Activated CD8-positive, alpha-beta memory T cell treated with anti-CD3 and anti-CD28 coated beads, Interleukin-2, amount 50 U/mL, for 4 hours (primary cell): ENCODE measurements around the gene UBE2O.

Source experiments
- DNase-seq: peaks from one replicate; pipeline ENCODE4 v3.0.0-alpha.2; 2020

UBE2O gene

DNA sequence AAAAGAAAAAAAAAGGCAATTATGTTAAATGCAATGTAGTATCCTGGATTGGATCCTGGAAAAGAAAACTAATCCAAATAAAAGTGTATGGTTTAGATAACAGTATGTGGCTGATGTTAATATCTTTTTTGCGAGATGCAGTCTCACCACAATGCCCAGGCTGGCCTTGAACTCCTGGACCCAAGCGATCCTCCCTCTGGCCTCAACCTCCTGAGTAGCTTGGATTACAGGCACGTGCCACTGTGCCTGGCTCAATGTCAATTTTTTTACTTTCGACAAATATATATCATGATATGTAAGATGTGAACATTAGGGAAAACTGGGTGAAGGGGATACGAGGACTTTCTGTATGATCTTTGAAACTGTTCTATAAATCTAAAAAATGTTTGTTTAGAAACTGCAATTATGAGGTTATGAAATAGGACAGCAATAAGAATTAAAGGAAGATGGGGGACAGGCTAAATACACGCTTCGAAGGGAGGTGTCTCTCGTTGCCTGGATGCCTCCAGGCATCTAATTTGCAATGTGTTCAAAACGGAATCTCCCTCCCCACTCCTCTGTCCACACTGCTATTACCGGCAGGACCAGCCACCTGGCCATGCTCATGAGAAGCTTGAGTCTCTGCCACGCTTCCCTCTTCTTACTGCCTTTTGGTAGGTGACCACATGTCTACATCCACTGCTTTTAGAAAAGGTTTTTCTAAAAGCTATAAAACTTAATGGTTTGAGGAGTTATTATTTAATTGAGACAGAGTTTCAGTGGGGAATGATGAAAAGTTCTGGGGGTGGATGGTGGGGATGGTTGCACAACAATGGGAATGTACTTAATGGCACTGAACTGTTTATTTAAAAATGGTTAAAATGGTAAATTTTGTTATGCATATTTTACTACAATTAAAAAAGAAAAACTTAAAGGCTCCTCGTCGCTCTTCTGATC, 15.2 kb downstream of the UBE2O start:
- DNase-seq, result no peak

GRCh38 chr17:76435751-76436150, 17.2 kb downstream of the UBE2O start:
- no peak for DNase-seq

GRCh38 chr17:76434870-76435269, 18.1 kb downstream of the UBE2O start:
- DNase-seq, result no peak

GRCh38 chr17:76433693-76434092, 19.3 kb downstream of the UBE2O start:
- no peak for DNase-seq

- DNase-seq, result no peak
These were observed 20.1 kb downstream of the UBE2O start for GRCh38 chr17:76432712-76433336.

GRCh38 chr17:76432004-76432403, 20.9 kb downstream of the UBE2O start:
- no peak for DNase-seq

GRCh38 chr17:76431509-76431908, 21.4 kb downstream of the UBE2O start:
- no peak for DNase-seq

- no peak for DNase-seq
These were observed 24.4 kb downstream of the UBE2O start for GRCh38 chr17:76428511-76428910.

GRCh38 chr17:76427501-76428231, 25.3 kb downstream of the UBE2O start:
- DNase-seq, result no peak

DNA sequence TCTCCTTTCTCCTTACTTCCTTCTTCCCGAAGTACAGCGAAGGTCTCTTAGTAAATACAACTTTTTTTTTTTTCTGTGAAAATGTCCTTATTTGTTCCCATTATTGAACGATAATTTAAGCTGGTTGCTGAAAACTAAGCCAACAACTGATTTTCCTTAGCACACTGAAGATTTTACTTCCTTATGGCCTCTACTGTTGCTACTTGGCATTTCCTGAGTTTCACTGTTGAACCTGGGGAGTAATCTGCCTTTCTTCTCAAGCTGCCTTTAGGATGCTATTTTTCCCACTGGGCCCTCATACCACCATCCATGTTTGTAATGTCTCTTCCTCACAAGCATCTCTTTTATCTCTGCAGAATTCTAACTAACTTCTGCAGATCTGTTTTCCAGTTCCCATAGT, 26.1 kb downstream of the UBE2O start:
- no peak for DNase-seq

DNA sequence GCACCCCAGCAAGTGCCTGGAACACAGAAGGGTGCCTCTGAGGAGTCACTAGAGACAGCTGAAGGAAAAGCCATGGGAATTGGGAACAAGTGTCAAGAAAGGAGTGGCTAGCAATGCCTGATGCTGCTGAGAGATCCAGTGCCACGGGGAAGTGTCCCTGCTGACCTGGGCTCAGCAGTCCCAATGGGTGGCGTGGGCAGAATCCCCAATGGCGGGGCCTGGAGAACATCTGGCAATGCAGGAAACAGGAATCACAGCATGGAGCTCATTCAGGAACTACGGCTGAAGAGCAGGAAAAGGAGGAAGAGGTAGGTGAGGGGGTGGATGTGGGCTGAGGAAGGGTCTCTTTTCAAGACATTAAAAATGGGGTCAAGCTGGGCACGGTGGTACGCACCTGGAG, 30.1 kb downstream of the UBE2O start:
- no peak for DNase-seq

GRCh38 chr17:76422406-76422805, 30.5 kb downstream of the UBE2O start:
- no peak for DNase-seq

DNA sequence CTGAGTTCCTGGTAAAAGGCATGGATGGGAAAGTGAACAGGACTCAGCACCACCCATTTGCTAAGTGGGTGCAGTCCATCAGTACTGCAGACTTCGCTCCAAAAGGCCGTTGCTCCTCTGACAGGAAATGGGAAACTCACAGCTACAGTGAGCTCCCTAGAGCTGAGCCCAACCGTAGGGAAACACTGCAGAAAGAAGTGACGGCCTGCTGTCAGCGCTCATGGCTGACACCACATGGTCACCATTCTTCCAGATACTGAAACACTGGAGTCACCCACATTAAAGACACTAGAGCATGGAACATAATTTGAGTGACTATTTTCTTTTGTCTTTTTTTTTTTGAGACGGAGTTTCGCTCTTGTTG, 31.9 kb downstream of the UBE2O start:
- DNase-seq, result no peak

DNA sequence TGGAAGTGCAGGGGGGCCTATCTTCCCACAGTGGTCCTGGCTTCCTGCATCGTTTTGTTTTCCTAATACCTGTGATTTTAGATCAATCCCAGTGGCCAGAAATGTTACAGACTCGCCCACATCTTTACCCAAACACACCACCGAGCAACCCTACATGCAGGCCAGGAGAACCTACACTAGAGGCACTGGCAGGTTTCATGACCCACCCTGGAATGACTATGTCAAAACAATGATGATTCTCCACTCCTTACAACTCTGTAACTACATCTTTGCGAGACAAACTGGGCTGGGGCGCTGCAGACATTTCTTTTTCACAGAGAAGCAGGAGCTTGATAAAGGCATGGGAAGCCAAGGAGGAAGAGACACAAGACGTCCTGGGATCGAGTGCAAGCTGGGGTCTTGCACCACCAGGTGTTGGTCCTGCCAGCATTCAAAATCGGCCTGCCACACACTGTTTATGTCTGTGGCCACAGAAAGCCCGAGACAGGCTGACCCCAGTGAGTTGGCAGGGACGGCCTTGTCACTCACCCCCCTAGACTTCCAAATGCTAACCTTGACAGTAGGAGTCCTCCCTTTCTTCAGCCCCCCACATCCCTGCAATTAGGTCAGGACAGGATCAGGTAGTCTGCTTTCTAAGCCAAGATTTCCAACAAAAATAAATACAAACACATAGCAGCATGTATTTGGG, 32.5 kb downstream of the UBE2O start:
- DNase-seq, result no peak

- no peak for DNase-seq
These were observed 33.2 kb downstream of the UBE2O start for GRCh38 chr17:76419576-76420260.

DNA sequence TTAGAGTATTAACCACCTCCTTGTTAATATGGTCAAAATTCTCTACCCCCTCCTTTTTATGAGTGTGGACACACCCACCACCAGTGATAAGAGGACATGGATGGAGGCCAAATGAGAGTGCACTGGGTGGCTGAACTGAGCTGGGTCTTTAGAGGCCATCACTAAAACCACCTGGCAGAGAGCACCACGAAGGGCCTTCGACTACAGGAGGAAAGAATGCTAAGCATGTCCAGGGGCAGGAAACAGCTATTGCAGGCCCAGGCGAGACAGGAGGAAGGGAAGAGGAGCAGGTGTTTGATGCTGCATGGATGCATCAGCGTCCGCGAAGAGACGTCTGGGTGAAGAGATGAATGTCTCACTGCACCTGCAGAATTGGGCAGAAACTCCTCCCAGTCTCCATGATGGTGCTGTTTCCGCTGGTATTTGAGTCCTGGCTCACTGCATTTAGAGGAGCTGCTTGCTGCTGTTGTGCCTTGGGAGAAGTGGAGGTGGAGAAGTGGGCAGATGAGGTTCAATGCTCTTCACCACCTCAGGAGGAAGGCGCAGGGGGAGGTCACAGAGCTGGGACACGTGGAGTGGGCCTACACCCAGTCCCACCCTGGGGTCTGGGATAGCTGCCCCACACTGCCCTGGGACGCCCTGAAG, 35.3 kb downstream of the UBE2O start:
- DNase-seq, result no peak

DNA sequence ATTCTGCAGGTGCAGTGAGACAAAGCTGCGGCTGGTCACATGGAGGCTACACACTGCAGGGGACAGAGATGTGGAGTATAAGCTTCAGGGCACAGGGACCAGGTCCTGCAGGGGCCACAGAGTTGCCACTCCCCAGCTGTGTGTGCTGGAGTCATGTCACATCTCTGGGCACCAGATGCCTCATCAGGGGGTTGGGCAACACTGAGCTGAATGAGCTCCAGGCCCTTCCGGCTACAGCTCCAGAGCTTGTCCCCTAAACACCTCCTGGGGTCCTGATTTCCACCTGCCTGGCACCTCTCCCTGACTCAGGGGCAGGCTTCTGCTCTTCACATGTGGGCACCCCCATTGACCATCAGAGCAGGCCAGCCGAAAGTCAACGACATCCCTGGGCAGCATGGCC, 36.1 kb downstream of the UBE2O start:
- DNase-seq, result no peak

- DNase-seq, result no peak
These were observed 36.5 kb downstream of the UBE2O start for GRCh38 chr17:76416457-76416856.

- DNase-seq, result no peak
These were observed 37.2 kb downstream of the UBE2O start for GRCh38 chr17:76415786-76416185.

DNA sequence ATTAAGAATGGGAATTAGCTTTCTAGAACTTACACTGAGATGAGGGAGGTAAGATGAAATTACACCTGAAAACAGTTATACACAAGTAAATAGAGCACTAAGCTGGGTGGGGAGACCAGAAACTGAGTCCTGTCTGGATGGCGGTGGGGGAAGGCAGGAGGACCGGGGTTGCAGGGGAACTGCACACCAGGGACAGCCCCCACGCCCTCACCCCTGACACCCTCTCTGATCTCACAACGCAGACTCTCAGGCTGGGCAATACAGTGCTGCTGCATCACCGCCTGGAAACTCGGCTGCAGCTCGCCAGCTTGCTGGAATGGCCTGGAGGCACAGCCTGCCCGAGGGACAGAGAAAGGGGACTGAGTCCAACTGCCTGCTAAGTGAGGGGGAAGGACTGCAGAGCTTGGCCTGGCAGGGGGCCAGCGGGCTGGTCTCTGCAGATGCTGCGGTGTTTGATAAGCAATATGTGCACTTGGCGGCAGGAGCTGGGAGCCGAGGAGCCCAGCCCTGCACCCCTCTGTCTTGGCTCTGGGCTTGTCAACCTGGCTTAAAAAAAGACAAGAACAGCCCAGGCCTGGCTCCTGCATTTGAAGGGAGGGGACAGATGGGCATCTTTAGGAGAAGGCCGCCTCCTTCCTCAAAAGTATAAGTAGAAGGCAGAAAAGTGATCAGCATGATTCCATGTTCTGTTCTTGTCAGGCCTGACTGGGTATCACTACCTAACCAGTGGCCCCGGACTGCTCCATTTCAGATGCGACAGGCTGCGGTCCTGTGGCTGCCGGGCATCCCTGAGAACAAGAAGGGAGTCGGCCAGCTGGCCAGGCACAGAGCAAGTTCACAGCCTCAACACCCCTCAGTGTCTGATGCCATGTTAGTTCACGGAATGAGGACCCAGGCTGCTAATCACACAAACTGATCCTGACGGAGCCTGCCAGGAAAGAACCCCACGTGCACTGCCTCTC, 38.3 kb downstream of the UBE2O start:
- DNase-seq, result no peak

- no peak for DNase-seq
These were observed 41.7 kb downstream of the UBE2O start for GRCh38 chr17:76411247-76411646.
